Stomach smooth muscle (tissue), 2 donors: ENCODE measurements around the gene PICK1.

Experiments
- H3K27ac ChIP-seq: one replicate; pipeline ENCODE4 v1.7.0; 2013; ENCODE audit warnings: mild to moderate bottlenecking, low read length, inconsistent platforms
- H3K27me3 ChIP-seq, 2 donors: one replicate each; pipeline ENCODE4 v1.7.0; 2013; ENCODE audit warnings: low read length in 2 of 2; ENCODE audit not compliant: insufficient read depth in 2 of 2, control insufficient read depth in 1 of 2
- H3K36me3 ChIP-seq, 2 donors: one replicate each; pipeline ENCODE4 v1.7.0; 2013; ENCODE audit warnings: low read length in 2 of 2; ENCODE audit not compliant: control insufficient read depth in 2 of 2, insufficient read depth in 2 of 2
- H3K4me1 ChIP-seq: one replicate; pipeline ENCODE4 v1.7.0; 2013; ENCODE audit warnings: low read length; ENCODE audit not compliant: control insufficient read depth, insufficient read depth
- H3K4me3 ChIP-seq, 2 donors: one replicate each; pipeline ENCODE4 v1.7.0; 2013; ENCODE audit warnings: low read length in 2 of 2
- H3K9ac ChIP-seq, 2 donors: one replicate each; pipeline ENCODE4 v1.7.0; 2013; ENCODE audit warnings: low read length in 2 of 2, mild to moderate bottlenecking in 1 of 2
- H3K9me3 ChIP-seq, 2 donors: one replicate each; pipeline ENCODE4 v1.7.0; 2013; ENCODE audit warnings: low read length in 2 of 2; ENCODE audit not compliant: control insufficient read depth in 2 of 2
- donor health status: healthy.
- donor health status: Pancreatic carcinoma.

Gene PICK1

GRCh38 chr22:38086001-38086845 lies 29.0 kb downstream of the PICK1 start:
- Histone ChIP-seq H3K36me3 (no peaks in the 10 kb centered on the region), H3K9me3 (no peaks in the 10 kb centered on the region), H3K27me3 (peaks cover 26 to 44% of the 10 kb centered on the region in 2 donors), H3K4me1 (peaks cover 18% of the 10 kb centered on the region), H3K4me3 (no peak overlapping the region), H3K27ac (no peak overlapping the region), H3K9ac (no peak overlapping the region)

- no peak overlapping the region for H3K27ac ChIP-seq
- no peaks in the 10 kb centered on the region for H3K9me3 ChIP-seq
- no peak overlapping the region for H3K9ac ChIP-seq
- no peak overlapping the region for H3K4me3 ChIP-seq
- peaks cover 21 to 37% of the 10 kb centered on the region in 2 donors for H3K27me3 ChIP-seq
- H3K4me1 ChIP-seq: peaks cover 11% of the 10 kb centered on the region
- H3K36me3 ChIP-seq: no peaks in the 10 kb centered on the region
Measured at GRCh38 chr22:38086942-38087341, 29.7 kb downstream of the PICK1 start.

- Histone ChIP-seq H3K4me1 (peaks cover 6% of the 10 kb centered on the region), H3K27me3 (peaks cover 17 to 28% of the 10 kb centered on the region in 2 donors), H3K9ac (no peak overlapping the region), H3K36me3 (no peaks in the 10 kb centered on the region), H3K9me3 (no peaks in the 10 kb centered on the region), H3K4me3 (no peak overlapping the region), H3K27ac (no peak overlapping the region)
Measured at GRCh38 chr22:38087855-38088254, 30.7 kb downstream of the PICK1 start.

- H3K27ac ChIP-seq: no peak overlapping the region
- H3K4me1 ChIP-seq: peaks cover 5% of the 10 kb centered on the region
- H3K36me3 ChIP-seq: no peaks in the 10 kb centered on the region
- H3K27me3 ChIP-seq: peaks cover 14 to 21% of the 10 kb centered on the region in 2 donors
- no peaks in the 10 kb centered on the region for H3K9me3 ChIP-seq
- H3K4me3 ChIP-seq: peak overlapping the region in 1 of 2 donors; percentile 47
- no peak overlapping the region for H3K9ac ChIP-seq
Measured at GRCh38 chr22:38088629-38089473, 31.6 kb downstream of the PICK1 start.

- Histone ChIP-seq H3K4me3 (no peak overlapping the region), H3K9ac (no peak overlapping the region), H3K4me1 (peaks cover 5% of the 10 kb centered on the region), H3K36me3 (no peaks in the 10 kb centered on the region), H3K9me3 (no peaks in the 10 kb centered on the region), H3K27me3 (peaks cover 14 to 20% of the 10 kb centered on the region in 2 donors), H3K27ac (no peak overlapping the region)
Measured at GRCh38 chr22:38089474-38089851, 32.3 kb downstream of the PICK1 start.

GRCh38 chr22:38097058-38097457 lies 39.9 kb downstream of the PICK1 start:
- no peaks in the 10 kb centered on the region for H3K4me1 ChIP-seq
- H3K36me3 ChIP-seq: no peaks in the 10 kb centered on the region
- no peak overlapping the region for H3K9ac ChIP-seq
- H3K27me3 ChIP-seq: no peaks in the 10 kb centered on the region
- no peak overlapping the region for H3K4me3 ChIP-seq
- H3K27ac ChIP-seq: no peak overlapping the region
- no peaks in the 10 kb centered on the region for H3K9me3 ChIP-seq

GRCh38 chr22:38097557-38098409 lies 40.6 kb downstream of the PICK1 start:
- H3K9ac ChIP-seq: no peak overlapping the region
- H3K4me3 ChIP-seq: no peak overlapping the region
- H3K4me1 ChIP-seq: no peaks in the 10 kb centered on the region
- no peaks in the 10 kb centered on the region for H3K9me3 ChIP-seq
- no peaks in the 10 kb centered on the region for H3K27me3 ChIP-seq
- no peak overlapping the region for H3K27ac ChIP-seq
- no peaks in the 10 kb centered on the region for H3K36me3 ChIP-seq

GRCh38 chr22:38098410-38099249 lies 41.4 kb downstream of the PICK1 start:
- Histone ChIP-seq H3K9ac (no peak overlapping the region), H3K4me1 (no peaks in the 10 kb centered on the region), H3K36me3 (no peaks in the 10 kb centered on the region), H3K9me3 (no peaks in the 10 kb centered on the region), H3K27ac (no peak overlapping the region), H3K27me3 (no peaks in the 10 kb centered on the region), H3K4me3 (no peak overlapping the region)

- Histone ChIP-seq H3K36me3 (no peaks in the 10 kb centered on the region), H3K4me3 (no peak overlapping the region), H3K9ac (no peak overlapping the region)
Measured at GRCh38 chr22:38103641-38104040, 46.4 kb downstream of the PICK1 start.

GRCh38 chr22:38104084-38104483 lies 46.9 kb downstream of the PICK1 start:
- Histone ChIP-seq H3K27ac (no peak overlapping the region), H3K4me3 (no peak overlapping the region), H3K9ac (no peak overlapping the region), H3K4me1 (peaks cover 2% of the 10 kb centered on the region), H3K27me3 (no peaks in the 10 kb centered on the region), H3K9me3 (no peaks in the 10 kb centered on the region), H3K36me3 (no peaks in the 10 kb centered on the region)

More at GRCh38 chr22:38103641-38104040, 46.4 kb downstream of the PICK1 start:
- H3K27me3 ChIP-seq: no peaks in the 10 kb centered on the region
- no peaks in the 10 kb centered on the region for H3K9me3 ChIP-seq
- peaks cover 2% of the 10 kb centered on the region for H3K4me1 ChIP-seq
- no peak overlapping the region for H3K27ac ChIP-seq
